ENCODE data around the gene KLF11.
A peak's percentile ranks its signal among the peaks of the same experiment; 100 is the strongest.

Gene KLF11

DNA sequence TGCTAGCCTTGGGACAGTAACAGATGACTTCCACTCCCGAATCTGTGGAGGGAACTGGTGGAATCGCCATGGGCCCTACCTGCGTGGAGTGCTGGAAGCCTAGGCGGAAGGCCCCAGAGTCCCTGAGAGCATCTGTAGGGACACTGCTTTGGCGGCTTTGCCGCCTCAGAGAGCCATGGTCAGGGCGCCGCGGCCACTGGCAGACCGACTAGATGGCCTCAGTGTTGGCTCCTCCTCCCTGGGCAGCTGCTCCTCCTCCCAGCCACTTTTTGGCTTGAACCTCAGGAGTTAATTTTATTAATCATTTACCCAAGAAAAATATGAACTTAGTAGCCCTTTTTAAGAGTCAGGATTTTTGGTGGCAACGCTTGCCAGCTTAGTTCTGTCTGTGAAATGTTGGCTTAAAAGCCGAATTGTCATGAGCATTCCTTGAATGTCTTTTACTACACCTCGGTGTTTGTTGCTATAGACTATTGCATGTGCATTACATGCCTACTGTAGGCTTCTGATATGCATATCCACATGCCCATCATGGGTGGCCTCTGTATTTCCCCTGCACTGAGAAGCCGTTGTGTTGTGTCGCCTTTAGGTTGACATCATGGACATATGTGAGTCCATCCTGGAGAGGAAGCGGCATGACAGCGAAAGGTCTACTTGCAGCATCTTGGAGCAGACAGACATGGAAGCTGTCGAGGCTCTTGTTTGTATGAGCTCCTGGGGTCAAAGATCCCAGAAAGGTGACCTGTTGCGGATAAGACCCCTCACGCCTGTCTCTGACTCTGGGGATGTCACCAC is 2.4 kb downstream of the KLF11 start:
- DNase-seq (ENCODE audit: extremely low spot score), result no peak
- POLR2A ChIA-PET, result no interaction called here
- CTCF ChIA-PET, result interaction anchor here (1.5 kb wide), 2 partner anchors 11 to 232 kb away, joined by 3 to 4 read pairs; no protein-coding TSS in a partner anchor
- no peak for TF ChIP-seq NFRKB (IDR thresholded peaks at IDR 0.05)

DNA sequence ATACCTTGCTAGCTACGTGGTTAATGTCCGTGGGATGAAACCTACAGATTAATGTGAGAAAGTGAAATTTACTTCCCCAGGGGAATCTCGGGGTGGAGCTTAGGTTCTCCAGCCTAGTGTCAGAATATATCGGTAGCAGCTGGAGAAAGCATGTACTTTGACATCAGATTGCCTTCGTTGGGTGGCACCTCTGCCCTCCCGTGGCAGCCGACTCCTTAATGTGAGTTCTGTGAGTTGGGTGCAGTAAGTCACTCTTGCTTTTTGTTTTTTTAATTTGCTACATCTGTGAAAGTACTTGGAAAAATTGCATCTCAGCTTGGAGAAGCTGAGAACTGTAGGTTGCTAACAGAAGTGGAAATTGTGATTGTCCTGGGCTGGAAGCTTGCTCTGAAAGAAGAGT is 3.6 kb downstream of the KLF11 start:
- no peak for DNase-seq (ENCODE audit: extremely low spot score)
- POLR2A ChIA-PET, result interaction anchor here (1.9 kb wide), 1 partner anchor 204 kb away, joined by 5 read pairs; the partner anchor contains the start of gene TAF1B
- TF ChIP-seq SP1 (IDR thresholded peaks at IDR 0.05), result no peak
- TF ChIP-seq NFRKB (IDR thresholded peaks at IDR 0.05), result no peak
- no peak for TF ChIP-seq SUZ12 (IDR thresholded peaks at IDR 0.05)
- TF ChIP-seq TARDBP (IDR thresholded peaks at IDR 0.05), result no peak
- no peak for TF ChIP-seq CTBP1 (IDR thresholded peaks at IDR 0.05; ENCODE audit: borderline replicate concordance)
- TF ChIP-seq ZNF384 (IDR thresholded peaks at IDR 0.05), result no peak
- no peak for TF ChIP-seq FOXA1 (IDR thresholded peaks at IDR 0.05)
- TF ChIP-seq FOXM1 (IDR thresholded peaks at IDR 0.05; ENCODE audit: borderline replicate concordance), result no peak
- CTCF ChIA-PET, result interaction anchor here (0.6 to 1.9 kb wide), 6 partner anchors 10 to 248 kb away, joined by 3 to 6 read pairs (median 4); no protein-coding TSS in a partner anchor

DNA sequence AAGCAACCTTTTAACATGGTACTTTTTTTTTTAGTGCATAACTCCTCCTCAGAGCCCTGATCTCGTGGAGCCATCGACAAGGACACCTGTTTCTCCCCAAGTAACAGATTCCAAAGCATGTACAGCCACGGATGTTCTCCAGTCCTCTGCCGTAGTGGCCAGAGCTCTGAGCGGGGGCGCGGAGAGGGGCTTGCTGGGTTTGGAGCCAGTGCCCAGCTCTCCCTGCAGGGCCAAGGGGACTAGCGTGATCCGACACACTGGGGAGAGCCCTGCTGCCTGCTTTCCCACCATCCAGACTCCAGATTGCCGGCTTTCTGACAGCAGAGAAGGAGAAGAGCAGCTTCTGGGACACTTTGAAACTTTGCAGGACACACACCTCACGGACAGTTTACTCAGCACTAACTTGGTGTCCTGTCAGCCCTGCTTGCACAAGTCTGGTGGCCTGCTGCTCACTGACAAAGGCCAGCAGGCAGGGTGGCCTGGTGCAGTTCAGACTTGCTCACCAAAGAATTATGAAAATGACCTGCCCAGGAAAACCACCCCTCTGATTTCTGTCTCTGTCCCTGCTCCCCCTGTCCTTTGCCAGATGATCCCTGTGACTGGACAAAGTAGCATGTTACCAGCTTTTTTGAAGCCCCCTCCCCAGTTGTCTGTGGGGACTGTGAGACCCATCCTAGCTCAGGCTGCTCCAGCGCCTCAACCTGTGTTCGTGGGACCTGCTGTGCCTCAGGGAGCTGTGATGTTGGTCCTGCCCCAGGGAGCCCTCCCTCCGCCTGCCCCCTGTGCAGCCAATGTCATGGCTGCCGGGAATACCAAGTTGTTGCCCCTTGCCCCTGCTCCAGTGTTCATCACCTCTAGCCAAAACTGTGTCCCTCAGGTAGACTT is 4.5 kb downstream of the KLF11 start:
- ChIA-PET CTCF (interaction anchor here (0.5 to 1.9 kb wide), 13 partner anchors 9 to 711 kb away, joined by 3 to 12 read pairs (median 4); no protein-coding TSS in a partner anchor), POLR2A (interaction anchor here (1.9 kb wide), 1 partner anchor 205 kb away, joined by 5 read pairs; the partner anchor contains the start of gene TAF1B)
- TF ChIP-seq NFRKB (IDR thresholded peaks at IDR 0.05) (no peak), LEF1 (IDR thresholded peaks at IDR 0.05; ENCODE audit: borderline replicate concordance) (no peak), SUZ12 (IDR thresholded peaks at IDR 0.05) (no peak), TARDBP (IDR thresholded peaks at IDR 0.05) (no peak), FOXM1 (IDR thresholded peaks at IDR 0.05; ENCODE audit: borderline replicate concordance) (no peak), HDGF (IDR thresholded peaks at IDR 0.05; ENCODE audit: borderline replicate concordance) (no peak), FOXA1 (IDR thresholded peaks at IDR 0.05) (no peak), L3MBTL2 (conservative IDR thresholded peaks at IDR 0.05) (no peak), CTBP1 (IDR thresholded peaks at IDR 0.05; ENCODE audit: borderline replicate concordance) (no peak), ARNT (IDR thresholded peaks at IDR 0.05) (no peak), BHLHE40 (IDR thresholded peaks at IDR 0.05; ENCODE audit: borderline replicate concordance) (no peak), ZNF384 (IDR thresholded peaks at IDR 0.05) (no peak), FOXK2 (IDR thresholded peaks at IDR 0.05) (no peak)
- DNase-seq (ENCODE audit: extremely low spot score), result no peak

DNA sequence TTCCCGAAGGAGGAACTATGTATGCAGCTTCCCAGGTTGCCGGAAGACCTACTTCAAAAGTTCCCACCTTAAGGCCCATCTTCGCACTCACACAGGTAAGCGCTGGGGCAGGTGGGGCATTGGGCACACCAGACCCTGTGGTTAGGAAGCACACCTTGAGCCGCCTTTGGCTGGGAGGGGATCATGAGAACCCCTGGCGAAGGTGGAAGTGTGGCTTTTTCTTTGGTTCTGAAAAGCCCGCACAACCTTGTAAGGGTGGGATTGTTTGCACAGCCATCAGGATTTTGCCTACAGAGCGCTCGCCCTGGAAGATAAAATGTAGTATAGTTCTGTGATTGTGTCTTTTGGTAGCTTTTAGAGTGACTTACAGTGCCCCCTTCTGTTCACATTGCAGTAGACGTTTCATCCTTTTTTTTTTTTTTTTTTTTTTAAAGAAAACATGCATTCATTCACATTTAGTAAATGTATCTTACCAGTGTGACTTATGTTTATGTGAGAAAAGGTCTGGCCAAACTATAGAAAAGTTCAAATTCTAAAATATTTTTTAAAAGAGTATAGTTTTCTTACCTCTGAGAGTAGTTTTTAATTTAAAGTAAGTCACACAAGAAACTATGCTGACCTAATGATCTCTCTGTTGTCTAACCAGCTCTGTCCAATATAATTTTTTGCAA is 5.3 kb downstream of the KLF11 start:
- ChIA-PET POLR2A (no interaction called here), CTCF (interaction anchor here (0.5 to 1.9 kb wide), 12 partner anchors 18 to 711 kb away, joined by 3 to 12 read pairs (median 4); no protein-coding TSS in a partner anchor)
- DNase-seq (ENCODE audit: extremely low spot score), result peak; percentile 45
- peak; percentile 98 for TF ChIP-seq ZNF384 (IDR thresholded peaks at IDR 0.05)
- TF ChIP-seq ARNT (IDR thresholded peaks at IDR 0.05), result no peak
- TF ChIP-seq NFRKB (IDR thresholded peaks at IDR 0.05), result no peak
- TF ChIP-seq L3MBTL2 (conservative IDR thresholded peaks at IDR 0.05), result no peak

DNA sequence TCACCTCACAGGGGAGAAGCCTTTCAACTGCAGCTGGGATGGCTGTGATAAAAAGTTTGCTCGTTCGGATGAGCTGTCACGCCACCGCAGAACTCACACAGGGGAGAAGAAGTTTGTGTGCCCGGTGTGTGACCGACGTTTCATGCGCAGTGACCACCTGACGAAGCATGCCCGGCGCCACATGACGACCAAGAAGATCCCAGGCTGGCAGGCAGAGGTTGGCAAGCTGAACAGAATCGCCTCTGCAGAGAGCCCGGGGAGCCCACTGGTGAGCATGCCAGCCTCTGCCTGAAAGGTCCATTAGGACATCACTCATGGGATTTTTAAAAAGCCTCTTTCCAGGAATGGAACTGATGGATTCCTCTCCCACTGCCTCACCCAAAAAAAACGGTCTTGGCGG is 8.9 kb downstream of the KLF11 start:
- no peak for DNase-seq (ENCODE audit: extremely low spot score)
- CTCF ChIA-PET, result no interaction called here
- POLR2A ChIA-PET, result no interaction called here
- TF ChIP-seq NFRKB (IDR thresholded peaks at IDR 0.05), result no peak
- TF ChIP-seq FOXK2 (IDR thresholded peaks at IDR 0.05), result no peak
- no peak for TF ChIP-seq TARDBP (IDR thresholded peaks at IDR 0.05)
- TF ChIP-seq ZNF384 (IDR thresholded peaks at IDR 0.05), result no peak
- TF ChIP-seq, protein P1, sequence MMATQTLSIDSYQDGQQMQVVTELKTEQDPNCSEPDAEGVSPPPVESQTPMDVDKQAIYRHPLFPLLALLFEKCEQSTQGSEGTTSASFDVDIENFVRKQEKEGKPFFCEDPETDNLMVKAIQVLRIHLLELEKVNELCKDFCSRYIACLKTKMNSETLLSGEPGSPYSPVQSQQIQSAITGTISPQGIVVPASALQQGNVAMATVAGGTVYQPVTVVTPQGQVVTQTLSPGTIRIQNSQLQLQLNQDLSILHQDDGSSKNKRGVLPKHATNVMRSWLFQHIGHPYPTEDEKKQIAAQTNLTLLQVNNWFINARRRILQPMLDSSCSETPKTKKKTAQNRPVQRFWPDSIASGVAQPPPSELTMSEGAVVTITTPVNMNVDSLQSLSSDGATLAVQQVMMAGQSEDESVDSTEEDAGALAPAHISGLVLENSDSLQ (IDR thresholded peaks at IDR 0.05), result no peak
- TF ChIP-seq LEF1 (IDR thresholded peaks at IDR 0.05; ENCODE audit: borderline replicate concordance), result no peak
- no peak for TF ChIP-seq ARNT (IDR thresholded peaks at IDR 0.05)
- no peak for TF ChIP-seq FOXM1 (IDR thresholded peaks at IDR 0.05; ENCODE audit: borderline replicate concordance)
- TF ChIP-seq L3MBTL2 (conservative IDR thresholded peaks at IDR 0.05), result no peak
- no peak for TF ChIP-seq BHLHE40 (IDR thresholded peaks at IDR 0.05; ENCODE audit: borderline replicate concordance)

DNA sequence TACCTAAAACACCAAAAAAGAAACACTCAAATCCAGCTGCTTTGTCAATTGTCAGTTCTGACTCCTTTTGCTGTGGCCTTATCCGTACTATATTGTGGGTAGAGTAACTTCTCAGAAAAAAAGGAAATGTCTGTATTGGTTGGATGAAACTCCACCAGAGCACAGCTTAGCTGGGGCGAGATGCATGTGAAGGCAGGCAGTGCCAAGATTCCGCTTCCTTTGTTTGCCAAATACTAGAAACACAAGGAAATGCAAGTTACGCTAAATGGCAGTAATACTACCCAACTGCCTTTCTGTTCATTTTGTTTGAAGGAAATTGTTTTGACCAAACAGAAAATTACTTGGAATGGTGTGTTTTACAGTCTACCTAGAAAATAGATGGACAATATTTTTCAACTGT is 10.0 kb downstream of the KLF11 start:
- no peak for DNase-seq (ENCODE audit: extremely low spot score)
- ChIA-PET CTCF (no interaction called here), POLR2A (no interaction called here)
- no peak for TF ChIP-seq ELF4 (IDR thresholded peaks at IDR 0.05)
- no peak for TF ChIP-seq TARDBP (IDR thresholded peaks at IDR 0.05)
- no peak for TF ChIP-seq ZNF384 (IDR thresholded peaks at IDR 0.05)
- TF ChIP-seq L3MBTL2 (conservative IDR thresholded peaks at IDR 0.05), result no peak
- TF ChIP-seq SP1 (IDR thresholded peaks at IDR 0.05), result no peak
- no peak for TF ChIP-seq BHLHE40 (IDR thresholded peaks at IDR 0.05; ENCODE audit: borderline replicate concordance)
- TF ChIP-seq, protein P1 (IDR thresholded peaks at IDR 0.05), result no peak
- TF ChIP-seq SUZ12 (IDR thresholded peaks at IDR 0.05), result no peak
- no peak for TF ChIP-seq ARNT (IDR thresholded peaks at IDR 0.05)
- no peak for TF ChIP-seq NFRKB (IDR thresholded peaks at IDR 0.05)
- no peak for TF ChIP-seq LEF1 (IDR thresholded peaks at IDR 0.05; ENCODE audit: borderline replicate concordance)
- TF ChIP-seq HDGF (IDR thresholded peaks at IDR 0.05; ENCODE audit: borderline replicate concordance), result no peak
- no peak for TF ChIP-seq FOXM1 (IDR thresholded peaks at IDR 0.05; ENCODE audit: borderline replicate concordance)

Data from HEK293T (cell line).